HL-60 (cell line): Measurements from ENCODE around the gene PRSS48.

Experiments used
- GABPA ChIP-seq: IDR thresholded peaks from 2 replicates; pipeline ENCODE4 v1.6.1; 2012; ENCODE audit warnings: low read depth
- POLR2AphosphoS5 ChIP-seq: IDR thresholded peaks from 2 replicates; pipeline ENCODE4 v1.6.1; 2012; ENCODE audit warnings: low read depth
- SPI1 ChIP-seq: IDR thresholded peaks from 2 replicates; pipeline ENCODE4 v1.6.1; 2012; ENCODE audit warnings: low read depth, mild to moderate bottlenecking, borderline replicate concordance
- TF ChIP-seq, protein P1 (sequence below): IDR thresholded peaks from one replicate; pipeline ENCODE4 v1.5.1; 2011; ENCODE audit warnings: low read length, control low read depth, inconsistent platforms; ENCODE audit not compliant: insufficient read depth

- TF ChIP-seq, protein P1, sequence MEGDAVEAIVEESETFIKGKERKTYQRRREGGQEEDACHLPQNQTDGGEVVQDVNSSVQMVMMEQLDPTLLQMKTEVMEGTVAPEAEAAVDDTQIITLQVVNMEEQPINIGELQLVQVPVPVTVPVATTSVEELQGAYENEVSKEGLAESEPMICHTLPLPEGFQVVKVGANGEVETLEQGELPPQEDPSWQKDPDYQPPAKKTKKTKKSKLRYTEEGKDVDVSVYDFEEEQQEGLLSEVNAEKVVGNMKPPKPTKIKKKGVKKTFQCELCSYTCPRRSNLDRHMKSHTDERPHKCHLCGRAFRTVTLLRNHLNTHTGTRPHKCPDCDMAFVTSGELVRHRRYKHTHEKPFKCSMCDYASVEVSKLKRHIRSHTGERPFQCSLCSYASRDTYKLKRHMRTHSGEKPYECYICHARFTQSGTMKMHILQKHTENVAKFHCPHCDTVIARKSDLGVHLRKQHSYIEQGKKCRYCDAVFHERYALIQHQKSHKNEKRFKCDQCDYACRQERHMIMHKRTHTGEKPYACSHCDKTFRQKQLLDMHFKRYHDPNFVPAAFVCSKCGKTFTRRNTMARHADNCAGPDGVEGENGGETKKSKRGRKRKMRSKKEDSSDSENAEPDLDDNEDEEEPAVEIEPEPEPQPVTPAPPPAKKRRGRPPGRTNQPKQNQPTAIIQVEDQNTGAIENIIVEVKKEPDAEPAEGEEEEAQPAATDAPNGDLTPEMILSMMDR = no peak
- TF ChIP-seq SPI1 = no peak
- no peak for TF ChIP-seq POLR2AphosphoS5
- TF ChIP-seq GABPA = no peak
These were observed 19.3 kb downstream of the PRSS48 start for GRCh38 chr4:151296227-151296626.
